Measurements from ENCODE around the gene ZNG1A.
"Not testable (repeated sequence)": the region's sequence is repeated elsewhere in the genome, so short reads cannot be mapped to it uniquely, and the experiment has no call there.

DNA sequence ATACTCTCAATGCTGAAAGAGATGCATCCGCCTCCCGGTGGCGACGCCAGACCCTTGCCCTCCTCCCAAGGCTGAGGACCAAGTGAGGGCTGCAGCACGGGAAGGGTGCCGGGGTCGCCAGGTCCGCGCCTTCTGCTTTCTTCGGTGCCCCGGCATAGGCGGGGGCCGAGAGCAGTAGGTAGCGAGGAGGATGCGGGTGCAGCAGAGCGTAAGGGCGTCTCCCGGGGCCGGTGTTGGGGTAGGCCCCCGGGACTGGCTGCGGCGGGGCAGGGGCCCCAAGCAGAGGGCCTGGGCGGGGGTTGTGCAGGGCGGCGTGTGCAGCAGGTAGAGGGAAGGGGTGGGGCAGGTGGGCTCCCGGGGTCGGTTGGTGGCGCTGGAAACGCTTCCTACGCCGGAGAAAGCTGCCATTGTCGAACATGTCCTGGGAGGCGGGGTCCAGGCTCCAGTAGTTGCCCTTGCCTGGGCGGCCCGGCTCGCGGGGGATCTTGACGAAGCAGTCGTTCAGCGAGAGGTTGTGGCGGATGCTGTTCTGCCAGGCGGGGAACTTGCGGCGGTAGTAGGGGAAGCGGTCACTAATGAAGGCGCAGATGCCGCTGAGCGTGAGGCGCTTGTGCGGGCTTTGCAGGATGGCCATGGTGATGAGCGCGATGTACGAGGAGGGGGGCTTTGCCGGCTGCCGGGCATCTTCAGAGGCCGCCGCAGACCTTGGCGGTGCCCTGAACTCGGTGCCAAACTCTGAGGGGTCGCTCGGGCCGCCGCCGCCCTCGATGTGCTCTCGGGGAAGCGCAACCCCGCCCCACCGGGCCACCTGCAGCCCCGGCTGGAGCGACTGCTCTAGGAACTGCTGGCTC is 61.5 kb downstream of the ZNG1A start:
- not testable (repeated sequence) for TF ChIP-seq POLR2AphosphoS5 (IDR thresholded peaks at IDR 0.05; ENCODE audit: borderline replicate concordance, low read depth, low read length); EZH2 (IDR thresholded peaks at IDR 0.05)
